HepG2 (cell line): ENCODE results near the gene BACH2. TPM values are rescaled to one million over a fixed set of nuclear protein-coding genes. Genes with fewer than 3 reads are reported as not detected.

ENCODE experiments used
- ATAC-seq: fragments of 200-7000 bp; cut with Tn5 transposase; 3 replicates; pipeline ENCODE4 v1.9.1; 2020; ENCODE audit warnings: mild to moderate bottlenecking, moderate library complexity
- BruUV-seq: library from RNA; stranded (reverse); fragments of 400-500 nt; replicated peaks from 2 replicates; lab custom pipeline; 2021; lab: Mats Ljungman, UMichigan
- CTCF ChIA-PET: fragments of 300-600 bp; formaldehyde crosslinking; extraction: SDS; loops from one replicate; lab custom pipeline; 2021; ENCODE audit warnings: low total read pairs, inconsistent platforms, low intra/inter-chr PET ratio; lab: Yijun Ruan, JAX
- POLR2A ChIA-PET: fragments of 350-600 bp; sonication (Branson Sonifier 250); formaldehyde crosslinking; loops from one replicate; lab custom pipeline; 2020; ENCODE audit warnings: antibody characterized with exemption, inconsistent platforms; lab: Yijun Ruan, JAX
- DNase-seq: peaks from one replicate; pipeline ENCODE4 v3.0.0-alpha.2; 2015; ENCODE audit warnings: low spot score
- FAIRE-seq: peaks from 3 replicates; lab custom pipeline; 2011; peaks lifted over from hg19 to GRCh38; lab: Jason Lieb, UNC
- H2AFZ ChIP-seq: one replicate; pipeline ENCODE4 v1.6.1; 2011; ENCODE audit warnings: low read length, inconsistent platforms
- H3K27ac ChIP-seq: fragments of 300-600 bp; 3 replicates; pipeline ENCODE4 v1.8.0; 2011; ENCODE audit warnings: mixed run types, mild to moderate bottlenecking, mixed read lengths, low read length, inconsistent platforms; ENCODE audit not compliant: insufficient read depth; ENCODE audit errors: extremely low read length
- H3K27me3 ChIP-seq, 2 experiments: fragments of 200-600 bp in 1 of 2; 2 replicates in 1 of 2; 3 replicates in 1 of 2; pipeline versions ENCODE4 v1.6.0 to v1.8.0; 2011; ENCODE audit warnings: low read length in 2 of 2, mild to moderate bottlenecking in 2 of 2, moderate library complexity in 2 of 2, inconsistent platforms in 1 of 2; ENCODE audit not compliant: insufficient read depth in 2 of 2, control insufficient read depth in 1 of 2
- H3K36me3 ChIP-seq, 2 experiments: fragments of 200-600 bp in 1 of 2; replicated peaks in 1 of 2; 2 replicates in 1 of 2; 3 replicates in 1 of 2; pipeline versions ENCODE4 v1.5.1 to v1.8.0; 2011; ENCODE audit warnings: low read length in 2 of 2, inconsistent platforms in 1 of 2; ENCODE audit not compliant: insufficient read depth in 2 of 2, control insufficient read depth in 1 of 2
- H3K4me1 ChIP-seq: 2 replicates; pipeline ENCODE4 v1.5.1; 2012; ENCODE audit warnings: low read length, inconsistent platforms; ENCODE audit not compliant: insufficient read depth
- H3K4me2 ChIP-seq: 2 replicates; pipeline ENCODE4 v1.6.0; 2011; ENCODE audit warnings: low read depth, low read length, inconsistent platforms
- H3K4me3 ChIP-seq, 3 experiments: fragments of 200-600 bp in 1 of 3; sonication (generic), shearing (Covaris generic) in 1 of 3; replicated peaks in 1 of 3; 2 replicates each; pipeline ENCODE4 v1.5.1; 2011 to 2016; ENCODE audit warnings: low read length in 3 of 3, inconsistent platforms in 2 of 3, low read depth in 2 of 3, mild to moderate bottlenecking in 2 of 3, control low read depth in 1 of 3, mixed read lengths in 1 of 3; ENCODE audit not compliant: insufficient read depth in 1 of 3
- H3K79me2 ChIP-seq: one replicate; pipeline ENCODE4 v1.6.1; 2011; ENCODE audit warnings: low read length, inconsistent platforms; ENCODE audit not compliant: insufficient read depth
- H3K9ac ChIP-seq: 2 replicates; pipeline ENCODE4 v1.6.0; 2011; ENCODE audit warnings: mild to moderate bottlenecking, low read depth, low read length, inconsistent platforms; ENCODE audit not compliant: insufficient read depth
- H3K9me3 ChIP-seq: 2 replicates; pipeline ENCODE4 v1.5.1; 2012; ENCODE audit warnings: mild to moderate bottlenecking, low read length
- H4K20me1 ChIP-seq: 2 replicates; pipeline ENCODE4 v1.6.0; 2011; ENCODE audit warnings: inconsistent platforms, mild to moderate bottlenecking, low read length, moderate library complexity; ENCODE audit not compliant: insufficient read depth
- CCDC6 ChIP-seq: sonication (generic); formaldehyde crosslinking; IDR thresholded peaks from 2 replicates; pipeline ENCODE4 v1.8.1; 2022; ENCODE audit warnings: mild to moderate bottlenecking, missing genetic modification reagents, moderate library complexity
- MLX ChIP-seq: IDR thresholded peaks from 2 replicates; pipeline ENCODE4 v1.6.1; 2016
- PAWR ChIP-seq: sonication (generic); formaldehyde crosslinking; IDR thresholded peaks from 2 replicates; pipeline ENCODE4 v1.4.0; 2020; ENCODE audit warnings: missing genetic modification reagents, mild to moderate bottlenecking, borderline replicate concordance
- RNF219 ChIP-seq: sonication (generic); formaldehyde crosslinking; IDR thresholded peaks from 2 replicates; pipeline ENCODE4 v1.5.0; 2020; ENCODE audit warnings: mild to moderate bottlenecking, missing genetic modification reagents
- SIN3A ChIP-seq: IDR thresholded peaks from 2 replicates; pipeline ENCODE4 v1.6.1; 2011; ENCODE audit warnings: low read depth, mild to moderate bottlenecking, control low read depth, low read length, borderline replicate concordance
- SRY ChIP-seq: sonication (generic); formaldehyde crosslinking; IDR thresholded peaks from 2 replicates; pipeline ENCODE4 v1.8.0; 2022; ENCODE audit warnings: mild to moderate bottlenecking, missing genetic modification reagents
- TMF1 ChIP-seq: sonication (generic); formaldehyde crosslinking; IDR thresholded peaks from 2 replicates; pipeline ENCODE4 v1.8.1; 2022; ENCODE audit warnings: low read depth, missing genetic modification reagents
- YEATS4 ChIP-seq: sonication (generic); formaldehyde crosslinking; IDR thresholded peaks from 2 replicates; pipeline ENCODE4 v1.4.0; 2020; ENCODE audit warnings: missing genetic modification reagents, borderline replicate concordance
- ZHX2 ChIP-seq, 2 experiments: sonication (generic) in 1 of 2; formaldehyde crosslinking in 1 of 2; IDR thresholded peaks; 2 replicates each; pipeline versions ENCODE4 v1.6.1 to v1.9.0; 2014 to 2022; ENCODE audit warnings: antibody characterized with exemption in 1 of 2, borderline replicate concordance in 1 of 2, inconsistent platforms in 1 of 2, low read depth in 1 of 2, missing genetic modification reagents in 1 of 2
- ZNF101 ChIP-seq: sonication (generic); formaldehyde crosslinking; IDR thresholded peaks from 2 replicates; pipeline ENCODE4 v1.4.0; 2020; ENCODE audit warnings: mild to moderate bottlenecking, low read depth, missing genetic modification reagents, borderline replicate concordance
- ZNF451 ChIP-seq: sonication (generic); formaldehyde crosslinking; IDR thresholded peaks from 2 replicates; pipeline ENCODE4 v1.5.0; 2020; ENCODE audit warnings: mild to moderate bottlenecking, missing genetic modification reagents
- ZNF672 ChIP-seq: sonication (generic); formaldehyde crosslinking; IDR thresholded peaks from 2 replicates; pipeline ENCODE4 v1.8.1; 2022; ENCODE audit warnings: missing genetic modification reagents
- ZNF891 ChIP-seq: sonication (generic); formaldehyde crosslinking; IDR thresholded peaks from 2 replicates; pipeline ENCODE4 v1.5.0; 2020; ENCODE audit warnings: mild to moderate bottlenecking, missing genetic modification reagents
- WGBS: methylation state at CpG from one replicate; pipeline ENCODE4 v1.1.6; 2017; ENCODE audit warnings: low lambda C conversion rate; 5-methylcytosine and 5-hydroxymethylcytosine counted together
- in situ Hi-C: cut with HindIII; loops from 2 replicates; pipeline ENCODE4 v1.10.0; 2017; ENCODE audit warnings: low pct_unique_long_range_greater_than_20kb; ENCODE audit not compliant: extremely low pct_ligation_motif_present
- intact Hi-C: fragments of 100-400 bp; cut with micrococcal nuclease; formaldehyde crosslinking; loops from one replicate; pipeline ENCODE4 v1.10.0; 2022; ENCODE audit not compliant: unreplicated experiment
- polyA plus RNA-seq, 8 experiments: library from polyadenylated mRNA; depleted of rRNA in 3 of 8; stranded (reverse) in 7 of 8; unstranded in 1 of 8; fragments of >200 nt; fragmentation: Illumina TruSeq in 4 of 8; extraction: Trizol in 4 of 8; gene quantifications; 2 replicates each; pipeline versions ENCODE4 v1.2.1 to v1.2.3, GENCODE V29; 2011 to 2016; ENCODE audit warnings: low read depth in 4 of 8, missing spikeins in 1 of 8, mixed read lengths in 1 of 8; ENCODE audit not compliant: insufficient read depth in 1 of 8
- total RNA-seq, 5 experiments: library from RNA; depleted of rRNA; stranded (reverse); fragments of >200 nt; fragmentation: Illumina TruSeq; extraction: Trizol; gene quantifications; 2 replicates each; pipeline ENCODE4 v1.2.3, GENCODE V29; 2016; ENCODE audit warnings: low read depth in 1 of 5

The BACH2 gene
- total and polyA plus RNA-seq, 2 of the 13 experiments (the other 11 are each of a cell fraction or from before 2014, with no cell fraction given): 0.01 TPM; not detected in 1

- no peak for DNase-seq
These were observed 139.2 kb downstream of the BACH2 start for GRCh38 chr6:90157441-90157840.

More at GRCh38 chr6:90157441-90157840, 139.2 kb downstream of the BACH2 start:
- Histone ChIP-seq H3K79me2 (no peaks in the 10 kb centered on the region), H3K9me3 (no peaks in the 10 kb centered on the region), H3K4me1 (no peaks in the 10 kb centered on the region), H4K20me1 (no peaks in the 10 kb centered on the region), H3K4me2 (no peak overlapping the region), H2AFZ (no peak overlapping the region), H3K9ac (no peak overlapping the region), H3K4me3 (no peak overlapping the region), H3K27me3 (peaks cover 0 to 4% of the 10 kb centered on the region in 2 experiments; a peak in 1 of 5 replicates), H3K27ac (no peak overlapping the region), H3K36me3 (no peaks in the 10 kb centered on the region)
- no peak for FAIRE-seq
- intact Hi-C loops (no loop called here), in situ Hi-C loops (no loop called here)
- WGBS: 0% methylated on average over 7 of the region's 7 CpGs
- ChIA-PET POLR2A (interaction anchor here (0.5 kb wide), 1 partner anchor 300 kb away, joined by 3 read pairs; no protein-coding TSS in a partner anchor), CTCF (no interaction called here)
- ATAC-seq: no peak
- BruUV-seq: no TSS peak
- no peak for TF ChIP-seq ZNF891
- TF ChIP-seq MLX (CRISPR knock-in tag): no peak
- no peak for TF ChIP-seq SRY
- TF ChIP-seq RNF219 (CRISPR knock-in tag): no peak
- no peak for TF ChIP-seq ZNF672 (CRISPR knock-in tag)
- TF ChIP-seq PAWR (CRISPR knock-in tag): no peak
- no peak for TF ChIP-seq ZHX2 (IDR thresholded peaks at IDR 0.05; ENCODE audit: low read depth)
- no peak for TF ChIP-seq ZHX2 (CRISPR knock-in tag; IDR thresholded peaks at IDR 0.05; ENCODE audit: borderline replicate concordance)
- no peak for TF ChIP-seq ZNF451 (CRISPR knock-in tag)
- no peak for TF ChIP-seq CCDC6 (CRISPR knock-in tag)
- TF ChIP-seq TMF1 (CRISPR knock-in tag): no peak
- TF ChIP-seq SIN3A: no peak
- TF ChIP-seq ZNF101 (CRISPR knock-in tag): no peak
- TF ChIP-seq YEATS4 (CRISPR knock-in tag): no peak
